ENCODE data around the gene PTPN22. TPM values are rescaled to one million over a fixed set of nuclear protein-coding genes. Genes with fewer than 3 reads are reported as not detected.

Gene PTPN22
- total and polyA plus RNA-seq, 11 donors = 0.16 to 4.2 (median 0.45) TPM

GRCh38 chr1:113813218-113813617 is 58.3 kb downstream of the PTPN22 start:
- ATAC-seq (no peak), DNase-seq (no peak)
- Histone ChIP-seq H3K36me3 (peaks cover 0 to 6% (median 0%) of the 10 kb centered on the region in 9 donors), H3K4me1 (peaks cover 3 to 32% (median 24%) of the 10 kb centered on the region in 12 donors), H3K27me3 (no peaks in the 10 kb centered on the region), H3K9me3 (no peaks in the 10 kb centered on the region), H3K4me3 (no peak overlapping the region), H3K27ac (peak overlapping the region in 2 of 12 donors; percentile 94 to 96)
- intact Hi-C loops (cut with DNase I) = loop anchor here (2.0 to 5.0 kb wide), 4 partner anchors 54 to 92 kb away; partner anchors contain the start of genes PHTF1 (in 10 of the 10), AP4B1 (in 3 of the 10) and DCLRE1B (in 1 of the 10)
- TF ChIP-seq CTCF (IDR thresholded peaks at IDR 0.05) = no peak
- no peak for TF ChIP-seq POLR2A (IDR thresholded peaks at IDR 0.05)
- 93 to 97% (median 96%) methylated on average over 15 of the region's 15 CpGs for WGBS, 4 donors

- no peaks in the 10 kb centered on the region for H3K9me3 ChIP-seq
- intact Hi-C loops (cut with DNase I) = loop anchor here (1.0 to 5.0 kb wide), 5 partner anchors 54 to 116 kb away; partner anchors contain the start of genes PHTF1 (in 10 of the 10), AP4B1 (in 3 of the 10) and DCLRE1B (in 1 of the 10)
- peak overlapping the region; percentile 20 to 99 (median 88) for H3K4me3 ChIP-seq
- H3K4me1 ChIP-seq = peaks cover 3 to 37% (median 24%) of the 10 kb centered on the region in 12 donors
- TF ChIP-seq POLR2A (IDR thresholded peaks at IDR 0.05) (no peak), CTCF (IDR thresholded peaks at IDR 0.05) (no peak)
- H3K27me3 ChIP-seq = no peaks in the 10 kb centered on the region
- peak in 1 of 5 donors; percentile 36 for DNase-seq
- peak overlapping the region; percentile 31 to 98 (median 93) for H3K27ac ChIP-seq
- no peak for ATAC-seq
- peaks cover 0 to 5% (median 0%) of the 10 kb centered on the region in 9 donors for H3K36me3 ChIP-seq
- 18 to 28% (median 24%) methylated on average over 13 of the region's 13 CpGs for WGBS, 4 donors
Observed at GRCh38 chr1:113812661-113813135, 58.8 kb downstream of the PTPN22 start.

- H3K36me3 ChIP-seq = peaks cover 0 to 5% (median 0%) of the 10 kb centered on the region in 9 donors
- ATAC-seq (peak; percentile 97 to 99 (median 98)), DNase-seq (peak; percentile 99)
- peaks cover 3 to 37% (median 24%) of the 10 kb centered on the region in 12 donors for H3K4me1 ChIP-seq
- H3K27me3 ChIP-seq = no peaks in the 10 kb centered on the region
- intact Hi-C loops (cut with DNase I) = loop anchor here (1.0 to 5.0 kb wide), 5 partner anchors 53 to 116 kb away; partner anchors contain the start of genes PHTF1 (in 10 of the 10), AP4B1 (in 3 of the 10) and DCLRE1B (in 1 of the 10)
- H3K27ac ChIP-seq = peak within 1 kb of the TSS; percentile 81 to 98 (median 93)
- H3K9me3 ChIP-seq = no peaks in the 10 kb centered on the region
- H3K4me3 ChIP-seq = peak within 1 kb of the TSS; percentile 73 to 99 (median 88)
- 0% methylated on average over 35 to 82 of the region's 82 CpGs for WGBS, 4 donors
- TF ChIP-seq CTCF (IDR thresholded peaks at IDR 0.05) = peak in 4 of 12 donors; percentile 7 to 29 (median 26)
- peak; percentile 91 to 95 for TF ChIP-seq POLR2A (IDR thresholded peaks at IDR 0.05)
Observed at GRCh38 chr1:113811888-113812660, 59.4 kb downstream of the PTPN22 start, which contains the start of gene RSBN1. Gene RSBN1, minus strand, starts transcription at chr1:113812476. Its CDS starts 64 bp downstream, at chr1:113812412.

Measured in heart left ventricle (tissue), 16 donors.